ENCODE data around the gene MGAT4A. TPM values are rescaled to one million over a fixed set of nuclear protein-coding genes. Genes with fewer than 3 reads are reported as not detected.

Gene MGAT4A
- total RNA-seq, 2 experiments from 2014 or later = 73.4 to 76.2 TPM

- no peaks in the 10 kb centered on the region for H3K27me3 Mint-ChIP-seq (ENCODE audit: low read depth)
- DNase-seq = peak; percentile 84
- no peaks in the 10 kb centered on the region for H3K9me3 Mint-ChIP-seq (ENCODE audit: insufficient read depth)
- H3K4me3 Mint-ChIP-seq = peak overlapping the region; percentile 94
- peaks cover 71% of the 10 kb centered on the region for H3K4me1 Mint-ChIP-seq (ENCODE audit: low read depth)
- H3K27ac Mint-ChIP-seq = peak overlapping the region; percentile 97
- POLR2A ChIA-PET = interaction anchor here (0.8 to 6.5 kb wide), 26 partner anchors 8 to 383 kb away, joined by 3 to 128 read pairs (median 6); partner anchors contain the start of genes LIPT1, MGAT4A and TSGA10
- CTCF ChIA-PET = interaction anchor here (0.7 to 5.7 kb wide), 20 partner anchors 10 to 293 kb away, joined by 3 to 67 read pairs (median 4); partner anchors contain the start of gene MGAT4A
- ATAC-seq = peak; percentile 71
- H3K36me3 Mint-ChIP-seq (ENCODE audit: low read depth) = peaks cover 23% of the 10 kb centered on the region
Measured at GRCh38 chr2:98771721-98772524, 41.0 kb upstream of the MGAT4A start.

GRCh38 chr2:98771264-98771663 is 40.3 kb upstream of the MGAT4A start:
- Mint-ChIP-seq H3K9me3 (ENCODE audit: insufficient read depth) (no peaks in the 10 kb centered on the region), H3K36me3 (ENCODE audit: low read depth) (peaks cover 27% of the 10 kb centered on the region), H3K27me3 (ENCODE audit: low read depth) (no peaks in the 10 kb centered on the region), H3K4me1 (ENCODE audit: low read depth) (peaks cover 77% of the 10 kb centered on the region), H3K4me3 (peak overlapping the region; percentile 94), H3K27ac (peak overlapping the region; percentile 97)
- CTCF ChIA-PET = interaction anchor here (0.7 to 5.7 kb wide), 20 partner anchors 10 to 294 kb away, joined by 3 to 67 read pairs (median 4); partner anchors contain the start of gene MGAT4A
- DNase-seq (no peak), ATAC-seq (no peak)
- POLR2A ChIA-PET = interaction anchor here (0.7 to 6.5 kb wide), 28 partner anchors 9 to 409 kb away, joined by 3 to 128 read pairs (median 6); partner anchors contain the start of genes LIPT1, MGAT4A and TSGA10

- DNase-seq (peak; percentile 38), ATAC-seq (no peak)
- peak overlapping the region; percentile 97 for H3K27ac Mint-ChIP-seq
- no peaks in the 10 kb centered on the region for H3K9me3 Mint-ChIP-seq (ENCODE audit: insufficient read depth)
- H3K4me1 Mint-ChIP-seq (ENCODE audit: low read depth) = peaks cover 89% of the 10 kb centered on the region
- peak overlapping the region; percentile 94 for H3K4me3 Mint-ChIP-seq
- ChIA-PET POLR2A (interaction anchor here (0.6 to 6.5 kb wide), 2 partner anchors 12 to 39 kb away, joined by 3 to 128 read pairs; partner anchors contain the start of gene MGAT4A), CTCF (interaction anchor here (5.7 kb wide), 1 partner anchor 38 kb away, joined by 67 read pairs; the partner anchor contains the start of gene MGAT4A)
- H3K36me3 Mint-ChIP-seq (ENCODE audit: low read depth) = peaks cover 32% of the 10 kb centered on the region
- H3K27me3 Mint-ChIP-seq (ENCODE audit: low read depth) = no peaks in the 10 kb centered on the region
Measured at GRCh38 chr2:98769784-98770183, 38.9 kb upstream of the MGAT4A start.

GRCh38 chr2:98769114-98769476 is 38.2 kb upstream of the MGAT4A start:
- CTCF ChIA-PET = interaction anchor here (1.5 to 5.7 kb wide), 2 partner anchors 11 to 38 kb away, joined by 4 to 67 read pairs; partner anchors contain the start of gene MGAT4A
- POLR2A ChIA-PET = interaction anchor here (0.6 to 6.5 kb wide), 3 partner anchors 11 to 39 kb away, joined by 3 to 128 read pairs (median 13); partner anchors contain the start of gene MGAT4A
- H3K27me3 Mint-ChIP-seq (ENCODE audit: low read depth) = no peaks in the 10 kb centered on the region

GRCh38 chr2:98768384-98769113 is 37.6 kb upstream of the MGAT4A start:
- CTCF ChIA-PET = interaction anchor here (1.0 to 5.7 kb wide), 6 partner anchors 11 to 411 kb away, joined by 3 to 67 read pairs (median 4); partner anchors contain the start of gene MGAT4A
- peak overlapping the region; percentile 46 for H3K4me3 Mint-ChIP-seq
- no peaks in the 10 kb centered on the region for H3K9me3 Mint-ChIP-seq (ENCODE audit: insufficient read depth)
- POLR2A ChIA-PET = interaction anchor here (1.2 to 3.4 kb wide), 3 partner anchors 38 to 112 kb away, joined by 3 to 13 read pairs (median 4); partner anchors contain the start of gene MGAT4A
- DNase-seq (no peak), ATAC-seq (no peak)
- peaks cover 90% of the 10 kb centered on the region for H3K4me1 Mint-ChIP-seq (ENCODE audit: low read depth)
- peaks cover 37% of the 10 kb centered on the region for H3K36me3 Mint-ChIP-seq (ENCODE audit: low read depth)
- peak overlapping the region; percentile 72 for H3K27ac Mint-ChIP-seq
- no peaks in the 10 kb centered on the region for H3K27me3 Mint-ChIP-seq (ENCODE audit: low read depth)

More at GRCh38 chr2:98769114-98769476, 38.2 kb upstream of the MGAT4A start:
- Mint-ChIP-seq H3K4me3 (peak overlapping the region; percentile 46), H3K36me3 (ENCODE audit: low read depth) (peaks cover 37% of the 10 kb centered on the region), H3K27ac (peak overlapping the region; percentile 72), H3K9me3 (ENCODE audit: insufficient read depth) (no peaks in the 10 kb centered on the region), H3K4me1 (ENCODE audit: low read depth) (peaks cover 90% of the 10 kb centered on the region)
- ATAC-seq (no peak), DNase-seq (no peak)

GRCh38 chr2:98764499-98764898 is 33.6 kb upstream of the MGAT4A start:
- no peaks in the 10 kb centered on the region for H3K9me3 Mint-ChIP-seq (ENCODE audit: insufficient read depth)
- H3K4me3 Mint-ChIP-seq = no peak overlapping the region
- ATAC-seq = no peak
- ChIA-PET CTCF (interaction anchor here (0.9 to 1.2 kb wide), 2 partner anchors 9 to 19 kb away, joined by 3 read pairs; no protein-coding TSS in a partner anchor), POLR2A (interaction anchor here (1.1 kb wide), 1 partner anchor 9 kb away, joined by 3 read pairs; no protein-coding TSS in a partner anchor)
- H3K4me1 Mint-ChIP-seq (ENCODE audit: low read depth) = peaks cover 89% of the 10 kb centered on the region
- DNase-seq = no peak
- H3K27ac Mint-ChIP-seq = no peak overlapping the region
- H3K36me3 Mint-ChIP-seq (ENCODE audit: low read depth) = peaks cover 37% of the 10 kb centered on the region
- H3K27me3 Mint-ChIP-seq (ENCODE audit: low read depth) = no peaks in the 10 kb centered on the region

- H3K36me3 Mint-ChIP-seq (ENCODE audit: low read depth) = peaks cover 28% of the 10 kb centered on the region
- ChIA-PET POLR2A (no interaction called here), CTCF (interaction anchor here (0.6 to 1.6 kb wide), 6 partner anchors 11 to 114 kb away, joined by 3 to 4 read pairs (median 3); no protein-coding TSS in a partner anchor)
- no peaks in the 10 kb centered on the region for H3K27me3 Mint-ChIP-seq (ENCODE audit: low read depth)
- DNase-seq (no peak), ATAC-seq (no peak)
- H3K4me3 Mint-ChIP-seq = no peak overlapping the region
- no peak overlapping the region for H3K27ac Mint-ChIP-seq
- H3K9me3 Mint-ChIP-seq (ENCODE audit: insufficient read depth) = no peaks in the 10 kb centered on the region
- H3K4me1 Mint-ChIP-seq (ENCODE audit: low read depth) = peaks cover 87% of the 10 kb centered on the region
Measured at GRCh38 chr2:98763209-98763951, 32.4 kb upstream of the MGAT4A start.

GRCh38 chr2:98761909-98762308 is 31.0 kb upstream of the MGAT4A start:
- POLR2A ChIA-PET = interaction anchor here (0.7 to 1.1 kb wide), 3 partner anchors 10 to 31 kb away, joined by 3 to 7 read pairs (median 5); partner anchors contain the start of gene MGAT4A
- ATAC-seq (no peak), DNase-seq (no peak)
- no peak overlapping the region for H3K4me3 Mint-ChIP-seq
- peak overlapping the region; percentile 64 for H3K27ac Mint-ChIP-seq
- no peaks in the 10 kb centered on the region for H3K27me3 Mint-ChIP-seq (ENCODE audit: low read depth)
- peaks cover 87% of the 10 kb centered on the region for H3K4me1 Mint-ChIP-seq (ENCODE audit: low read depth)
- no peaks in the 10 kb centered on the region for H3K9me3 Mint-ChIP-seq (ENCODE audit: insufficient read depth)
- H3K36me3 Mint-ChIP-seq (ENCODE audit: low read depth) = peaks cover 22% of the 10 kb centered on the region
- CTCF ChIA-PET = interaction anchor here (1.1 to 1.7 kb wide), 3 partner anchors 9 to 34 kb away, joined by 4 to 5 read pairs (median 4); no protein-coding TSS in a partner anchor

GRCh38 chr2:98761267-98761781 is 30.4 kb upstream of the MGAT4A start:
- ATAC-seq (peak; percentile 17), DNase-seq (peak; percentile 59)
- no peaks in the 10 kb centered on the region for H3K27me3 Mint-ChIP-seq (ENCODE audit: low read depth)
- ChIA-PET CTCF (interaction anchor here (1.1 to 1.7 kb wide), 3 partner anchors 10 to 33 kb away, joined by 4 to 5 read pairs (median 4); no protein-coding TSS in a partner anchor), POLR2A (interaction anchor here (0.7 to 1.1 kb wide), 3 partner anchors 10 to 30 kb away, joined by 3 to 7 read pairs (median 5); partner anchors contain the start of gene MGAT4A)
- peak overlapping the region; percentile 16 for H3K4me3 Mint-ChIP-seq
- peaks cover 19% of the 10 kb centered on the region for H3K36me3 Mint-ChIP-seq (ENCODE audit: low read depth)
- peak overlapping the region; percentile 64 for H3K27ac Mint-ChIP-seq
- no peaks in the 10 kb centered on the region for H3K9me3 Mint-ChIP-seq (ENCODE audit: insufficient read depth)
- peaks cover 82% of the 10 kb centered on the region for H3K4me1 Mint-ChIP-seq (ENCODE audit: low read depth)

All from activated CD8-positive, alpha-beta T cell treated with anti-CD3 and anti-CD28 coated beads, Interleukin-2, amount 10 ng/mL, durations not matched to agents 7 days and 5 days (primary cell).